Transverse colon (tissue), 4 donors: ENCODE measurements around the gene TPSG1.

Source experiments
- CTCF ChIP-seq, 5 experiments: fragments of 200-600 bp in 3 of 5; fragments of 450-650 bp in 2 of 5; sonication (generic) in 3 of 5; IDR thresholded peaks; 1 replicate in 2 of 5; 2 replicates in 3 of 5; pipeline ENCODE4 v1.5.1; 2016 to 2017; ENCODE audit warnings: antibody characterized with exemption in 5 of 5, inconsistent platforms in 3 of 5, mild to moderate bottlenecking in 2 of 5, moderate library complexity in 1 of 5
- EP300 ChIP-seq: sonication (generic); formaldehyde crosslinking; IDR thresholded peaks from one replicate; pipeline ENCODE4 v1.6.1; 2017; ENCODE audit warnings: antibody characterized with exemption, low read depth
- POLR2A ChIP-seq: fragments of 450-650 bp; IDR thresholded peaks from one replicate; pipeline ENCODE4 v1.6.1; 2016; ENCODE audit warnings: antibody characterized with exemption, mild to moderate bottlenecking, moderate library complexity
- POLR2AphosphoS5 ChIP-seq, 3 donors: sonication (generic); formaldehyde crosslinking; IDR thresholded peaks; one replicate each; pipeline ENCODE4 v1.6.1; 2016; ENCODE audit warnings: antibody characterized with exemption in 3 of 3

GRCh38 chr16:1256874-1257322, 31.8 kb upstream of the TPSG1 start:
- TF ChIP-seq CTCF (IDR thresholded peaks at IDR 0.05) = no peak
- no peak for TF ChIP-seq EP300
- no peak for TF ChIP-seq POLR2A
- no peak for TF ChIP-seq POLR2AphosphoS5 (IDR thresholded peaks at IDR 0.05)
